ENCODE measurements around the gene PADI4.

PADI4 gene

DNA sequence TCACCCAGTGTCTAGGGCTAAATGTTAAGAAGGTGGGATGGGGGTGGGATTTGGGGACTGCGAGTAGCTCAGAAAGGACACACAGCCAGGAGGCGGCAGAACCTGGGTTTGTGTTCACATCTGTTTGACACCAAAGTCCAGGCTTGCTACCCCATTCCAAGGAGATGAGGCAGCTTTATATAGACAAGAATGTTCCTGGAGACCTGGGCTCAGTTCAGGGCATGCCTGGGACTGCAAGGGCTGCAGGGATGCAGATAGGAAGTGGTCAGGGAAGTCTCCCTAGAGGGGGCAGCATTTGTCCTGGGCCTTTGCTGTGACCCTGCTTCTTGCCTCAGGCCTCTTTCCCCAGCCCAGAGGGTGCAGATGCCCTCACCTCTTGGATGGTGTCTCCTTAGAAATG lies 42.8 kb upstream of the PADI4 start:
- TF ChIP-seq, protein P1, sequence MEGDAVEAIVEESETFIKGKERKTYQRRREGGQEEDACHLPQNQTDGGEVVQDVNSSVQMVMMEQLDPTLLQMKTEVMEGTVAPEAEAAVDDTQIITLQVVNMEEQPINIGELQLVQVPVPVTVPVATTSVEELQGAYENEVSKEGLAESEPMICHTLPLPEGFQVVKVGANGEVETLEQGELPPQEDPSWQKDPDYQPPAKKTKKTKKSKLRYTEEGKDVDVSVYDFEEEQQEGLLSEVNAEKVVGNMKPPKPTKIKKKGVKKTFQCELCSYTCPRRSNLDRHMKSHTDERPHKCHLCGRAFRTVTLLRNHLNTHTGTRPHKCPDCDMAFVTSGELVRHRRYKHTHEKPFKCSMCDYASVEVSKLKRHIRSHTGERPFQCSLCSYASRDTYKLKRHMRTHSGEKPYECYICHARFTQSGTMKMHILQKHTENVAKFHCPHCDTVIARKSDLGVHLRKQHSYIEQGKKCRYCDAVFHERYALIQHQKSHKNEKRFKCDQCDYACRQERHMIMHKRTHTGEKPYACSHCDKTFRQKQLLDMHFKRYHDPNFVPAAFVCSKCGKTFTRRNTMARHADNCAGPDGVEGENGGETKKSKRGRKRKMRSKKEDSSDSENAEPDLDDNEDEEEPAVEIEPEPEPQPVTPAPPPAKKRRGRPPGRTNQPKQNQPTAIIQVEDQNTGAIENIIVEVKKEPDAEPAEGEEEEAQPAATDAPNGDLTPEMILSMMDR (IDR thresholded peaks at IDR 0.05) = no peak

- TF ChIP-seq, protein P1 (IDR thresholded peaks at IDR 0.05) = no peak
These were observed 42.0 kb upstream of the PADI4 start for GRCh38 chr1:17265950-17266349.

DNA sequence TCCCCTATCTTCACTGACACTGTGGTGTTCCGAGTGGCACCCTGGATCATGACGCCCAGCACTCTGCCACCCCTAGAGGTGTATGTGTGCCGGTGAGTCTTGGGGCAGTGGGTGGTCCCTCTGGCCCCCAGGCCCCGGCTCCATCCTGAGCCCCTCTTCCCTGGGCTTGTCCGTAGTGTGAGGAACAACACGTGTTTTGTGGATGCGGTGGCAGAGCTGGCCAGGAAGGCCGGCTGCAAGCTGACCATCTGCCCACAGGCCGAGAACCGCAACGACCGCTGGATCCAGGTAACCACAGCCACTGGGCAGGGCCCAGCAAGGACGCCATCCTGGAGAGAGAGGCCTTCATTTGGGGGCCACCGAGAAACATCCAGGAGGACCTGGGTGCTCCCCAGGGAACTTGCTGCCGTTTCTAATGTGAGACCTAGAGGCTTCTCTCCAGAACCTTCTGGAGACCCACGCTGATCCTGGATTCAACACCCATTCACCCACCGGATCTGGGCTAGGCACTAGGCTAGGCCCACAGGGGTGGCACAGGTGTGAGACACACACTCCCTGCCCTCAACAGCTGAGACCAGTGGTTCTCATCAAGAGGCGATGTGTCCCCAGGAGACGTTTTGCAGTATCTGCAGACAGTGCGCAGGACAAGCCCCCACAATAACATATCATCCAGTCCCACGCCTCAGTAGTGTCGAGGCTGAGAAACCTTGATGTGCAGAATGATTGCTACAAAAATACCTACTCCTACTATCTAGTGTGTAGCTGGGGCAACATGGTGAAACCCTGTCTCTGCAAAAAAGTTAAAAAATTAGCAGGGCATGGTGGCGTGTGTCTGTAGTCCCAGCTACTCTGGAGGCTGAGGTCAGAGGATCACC lies 36.9 kb upstream of the PADI4 start:
- TF ChIP-seq, protein P1 (IDR thresholded peaks at IDR 0.05) = no peak

- TF ChIP-seq, protein P1 (IDR thresholded peaks at IDR 0.05) = no peak
These were observed 35.9 kb upstream of the PADI4 start for GRCh38 chr1:17272066-17272465.

GRCh38 chr1:17272646-17273045 lies 35.4 kb upstream of the PADI4 start:
- TF ChIP-seq, protein P1 (IDR thresholded peaks at IDR 0.05) = no peak

- TF ChIP-seq, protein P1 (IDR thresholded peaks at IDR 0.05) = no peak
These were observed 34.9 kb upstream of the PADI4 start for GRCh38 chr1:17273096-17273495.

DNA sequence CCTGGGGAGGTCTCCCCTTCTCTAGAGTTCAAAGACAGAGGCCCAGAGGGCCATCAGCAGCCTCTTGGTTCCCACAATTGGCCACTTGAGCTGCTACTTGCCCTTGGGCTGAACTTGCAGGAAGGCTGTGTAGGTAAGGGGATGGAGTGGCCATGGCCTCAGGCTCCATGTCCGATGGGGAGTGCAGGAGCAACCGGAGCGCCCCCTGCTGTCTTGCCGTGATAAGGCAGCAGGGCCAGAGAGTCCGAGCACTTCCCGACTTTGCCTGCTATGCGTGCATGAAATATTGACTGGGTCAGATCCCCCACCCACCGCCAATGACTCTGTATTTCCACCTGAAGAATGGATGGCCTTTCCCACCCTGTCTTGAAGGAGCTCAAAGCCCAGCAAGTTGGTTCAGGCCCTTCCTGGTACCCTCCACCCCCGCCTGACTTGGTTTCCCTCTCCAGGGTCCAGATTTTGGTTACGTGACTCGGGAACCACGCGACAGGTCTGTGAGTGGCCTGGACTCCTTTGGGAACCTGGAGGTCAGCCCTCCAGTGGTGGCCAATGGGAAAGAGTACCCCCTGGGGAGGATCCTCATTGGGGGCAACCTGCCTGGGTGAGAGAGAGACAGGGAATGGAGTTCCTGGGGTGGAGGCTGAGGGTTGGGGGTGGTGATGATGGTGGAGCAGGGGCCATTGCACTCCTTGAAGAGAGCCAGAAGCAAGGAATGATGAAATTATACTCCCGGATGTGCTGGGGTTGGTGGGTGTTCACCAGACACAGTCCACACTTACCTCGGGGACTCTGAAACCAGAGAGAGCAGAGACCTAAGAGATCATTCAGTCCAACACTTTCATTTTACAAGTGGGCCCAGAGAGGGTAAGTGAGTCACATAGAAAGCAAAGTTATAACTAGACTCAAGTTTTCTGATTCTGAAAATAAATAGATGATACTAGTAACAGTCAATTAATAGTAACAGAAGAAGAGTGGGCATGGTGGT lies 33.5 kb upstream of the PADI4 start:
- TF ChIP-seq, protein P1 (IDR thresholded peaks at IDR 0.05) = peak; percentile 62
